Common myeloid progenitor, CD34-positive (primary cell): ENCODE results near the gene FOLR1.

Source experiments
- CTCF ChIA-PET: fragments of 350-600 bp; sonication (Branson Sonifier 250); formaldehyde crosslinking; loops from one replicate; lab custom pipeline; 2021; ENCODE audit warnings: antibody characterized with exemption; lab: Charles Lee
- POLR2A ChIA-PET: fragments of 350-600 bp; sonication (Branson Sonifier 250); formaldehyde crosslinking; loops from one replicate; lab custom pipeline; 2021; ENCODE audit warnings: antibody characterized with exemption; lab: Charles Lee
- DNase-seq, 3 donors: peaks; one replicate each; pipeline versions ENCODE4 v3.0.0 to v3.0.0-alpha.2; 2013
- H3K27ac ChIP-seq, 2 experiments: 1 replicate in 1 of 2; 2 replicates in 1 of 2; pipeline ENCODE4 v1.7.0; 2013; ENCODE audit warnings: inconsistent platforms in 2 of 2, low read length in 2 of 2, mild to moderate bottlenecking in 2 of 2, low read depth in 1 of 2, moderate library complexity in 1 of 2; ENCODE audit not compliant: severe bottlenecking in 2 of 2, insufficient read depth in 1 of 2, poor library complexity in 1 of 2
- H3K27me3 ChIP-seq, 5 experiments: replicated peaks in 2 of 5; 1 replicate in 3 of 5; 2 replicates in 2 of 5; pipeline versions ENCODE4 v1.6.1 to v1.7.0; 2013; ENCODE audit warnings: low read length in 4 of 5, mild to moderate bottlenecking in 2 of 5, moderate library complexity in 2 of 5, inconsistent platforms in 1 of 5; ENCODE audit not compliant: insufficient read depth in 5 of 5, control insufficient read depth in 4 of 5
- H3K36me3 ChIP-seq, 4 experiments: 1 replicate in 2 of 4; 2 replicates in 2 of 4; pipeline versions ENCODE4 v1.6.1 to v1.7.0; 2013; ENCODE audit warnings: low read length in 3 of 4, control low read depth in 1 of 4, mild to moderate bottlenecking in 1 of 4; ENCODE audit not compliant: control insufficient read depth in 4 of 4, insufficient read depth in 4 of 4
- H3K4me1 ChIP-seq, 4 experiments: 1 replicate in 3 of 4; 2 replicates in 1 of 4; pipeline versions ENCODE4 v1.6.1 to v1.7.1; 2013; ENCODE audit warnings: low read length in 3 of 4, mild to moderate bottlenecking in 3 of 4, control low read depth in 1 of 4, inconsistent platforms in 1 of 4, moderate library complexity in 1 of 4; ENCODE audit not compliant: control insufficient read depth in 4 of 4, insufficient read depth in 4 of 4; ENCODE audit errors: control extremely low read depth in 1 of 4
- H3K4me3 ChIP-seq, 7 experiments: 1 replicate in 4 of 7; 2 replicates in 3 of 7; pipeline versions ENCODE4 v1.5.1 to v1.7.0; 2013; ENCODE audit warnings: mild to moderate bottlenecking in 7 of 7, low read length in 6 of 7, moderate library complexity in 6 of 7, inconsistent platforms in 2 of 7, low read depth in 2 of 7, control low read depth in 1 of 7; ENCODE audit not compliant: insufficient read depth in 4 of 7, control insufficient read depth in 1 of 7; ENCODE audit errors: extremely low read depth in 1 of 7
- H3K9me3 ChIP-seq, 5 experiments: 1 replicate in 4 of 5; 2 replicates in 1 of 5; pipeline versions ENCODE4 v1.6.1 to v1.7.1; 2013; ENCODE audit warnings: low read length in 4 of 5, mild to moderate bottlenecking in 2 of 5, inconsistent platforms in 1 of 5, low read depth in 1 of 5, moderate library complexity in 1 of 5; ENCODE audit not compliant: control insufficient read depth in 4 of 5, insufficient read depth in 2 of 5; ENCODE audit errors: control extremely low read depth in 1 of 5
- WGBS: methylation state at CpG from one replicate; pipeline ENCODE4 v1.1.5; 2013; ENCODE audit not compliant: insufficient coverage; 5-methylcytosine and 5-hydroxymethylcytosine counted together

FOLR1 gene

GRCh38 chr11:72227316-72228228 is 35.6 kb downstream of the FOLR1 start:
- no peak overlapping the region for H3K27ac ChIP-seq
- H3K36me3 ChIP-seq = peaks cover 6 to 63% (median 49%) of the 10 kb centered on the region in 4 experiments
- 97% methylated on average over 13 of the region's 14 CpGs for WGBS
- peaks cover 3 to 24% (median 16%) of the 10 kb centered on the region in 4 experiments for H3K4me1 ChIP-seq
- DNase-seq = no peak
- no peaks in the 10 kb centered on the region for H3K27me3 ChIP-seq
- H3K4me3 ChIP-seq = no peak overlapping the region
- no peaks in the 10 kb centered on the region for H3K9me3 ChIP-seq
- ChIA-PET POLR2A (no interaction called here), CTCF (interaction anchor here (0.8 to 4.5 kb wide), 4 partner anchors 9 to 10 kb away, joined by 3 to 27 read pairs (median 6); no protein-coding TSS in a partner anchor)

- Histone ChIP-seq H3K27ac (no peak overlapping the region), H3K36me3 (peaks cover 10 to 70% (median 56%) of the 10 kb centered on the region in 4 experiments), H3K4me1 (peaks cover 0 to 21% (median 11%) of the 10 kb centered on the region in 4 experiments), H3K27me3 (no peaks in the 10 kb centered on the region), H3K9me3 (no peaks in the 10 kb centered on the region), H3K4me3 (no peak overlapping the region)
- no peak for DNase-seq
- WGBS = 97% methylated on average over 16 of the region's 16 CpGs
- POLR2A ChIA-PET = no interaction called here
- CTCF ChIA-PET = interaction anchor here (0.8 to 2.9 kb wide), 4 partner anchors 8 to 22 kb away, joined by 3 to 9 read pairs (median 3); no protein-coding TSS in a partner anchor
Measured at GRCh38 chr11:72228229-72228843, 36.4 kb downstream of the FOLR1 start.

GRCh38 chr11:72228844-72229231 is 36.9 kb downstream of the FOLR1 start:
- ChIA-PET POLR2A (no interaction called here), CTCF (interaction anchor here (0.8 to 2.9 kb wide), 4 partner anchors 9 to 46 kb away, joined by 3 to 9 read pairs (median 3); no protein-coding TSS in a partner anchor)
- no peak overlapping the region for H3K27ac ChIP-seq

GRCh38 chr11:72229336-72229924 is 37.5 kb downstream of the FOLR1 start:
- DNase-seq = no peak
- Histone ChIP-seq H3K27me3 (no peaks in the 10 kb centered on the region), H3K4me3 (no peak overlapping the region), H3K9me3 (no peaks in the 10 kb centered on the region), H3K27ac (no peak overlapping the region), H3K4me1 (peaks cover 0 to 27% (median 10%) of the 10 kb centered on the region in 4 experiments), H3K36me3 (peaks cover 10 to 81% (median 61%) of the 10 kb centered on the region in 4 experiments)
- POLR2A ChIA-PET = no interaction called here
- 93% methylated on average over 2 of the region's 8 CpGs for WGBS
- CTCF ChIA-PET = interaction anchor here (0.6 to 2.9 kb wide), 6 partner anchors 9 to 182 kb away, joined by 3 to 9 read pairs (median 3); no protein-coding TSS in a partner anchor

More at GRCh38 chr11:72228844-72229231, 36.9 kb downstream of the FOLR1 start:
- Histone ChIP-seq H3K4me1 (peaks cover 0 to 26% (median 11%) of the 10 kb centered on the region in 4 experiments), H3K4me3 (no peak overlapping the region), H3K36me3 (peaks cover 10 to 75% (median 59%) of the 10 kb centered on the region in 4 experiments), H3K27me3 (no peaks in the 10 kb centered on the region), H3K9me3 (no peaks in the 10 kb centered on the region)
- no peak for DNase-seq
- 97% methylated on average over 6 of the region's 7 CpGs for WGBS

- POLR2A ChIA-PET = no interaction called here
- CTCF ChIA-PET = interaction anchor here (0.6 to 2.9 kb wide), 4 partner anchors 8 to 181 kb away, joined by 3 to 9 read pairs (median 4); no protein-coding TSS in a partner anchor
- H3K27ac ChIP-seq = no peak overlapping the region
- no peak for DNase-seq
- H3K27me3 ChIP-seq = no peaks in the 10 kb centered on the region
- H3K36me3 ChIP-seq = peaks cover 12 to 88% (median 67%) of the 10 kb centered on the region in 4 experiments
- H3K4me1 ChIP-seq = peaks cover 0 to 32% (median 9%) of the 10 kb centered on the region in 4 experiments
- WGBS = over 99% methylated on average over 16 of the region's 21 CpGs
- H3K4me3 ChIP-seq = no peak overlapping the region
- H3K9me3 ChIP-seq = no peaks in the 10 kb centered on the region
Measured at GRCh38 chr11:72229925-72230763, 38.2 kb downstream of the FOLR1 start.

GRCh38 chr11:72230764-72231365 is 38.9 kb downstream of the FOLR1 start:
- peaks cover 12 to 94% (median 72%) of the 10 kb centered on the region in 4 experiments for H3K36me3 ChIP-seq
- H3K27me3 ChIP-seq = no peaks in the 10 kb centered on the region
- CTCF ChIA-PET = no interaction called here
- WGBS = 95% methylated on average over 10 of the region's 18 CpGs
- peaks cover 0 to 25% (median 2%) of the 10 kb centered on the region in 4 experiments for H3K4me1 ChIP-seq
- H3K27ac ChIP-seq = no peak overlapping the region
- no peaks in the 10 kb centered on the region for H3K9me3 ChIP-seq
- no peak for DNase-seq
- no peak overlapping the region for H3K4me3 ChIP-seq
- POLR2A ChIA-PET = no interaction called here
